Progenitor cell of endocrine pancreas (in vitro differentiated cells): ENCODE results near the gene ATP6V1F. TPM values are rescaled to one million over a fixed set of nuclear protein-coding genes. Genes with fewer than 3 reads are reported as not detected.

Source experiments
- DNase-seq: peaks from one replicate; pipeline ENCODE4 v3.0.0; 2021; ENCODE audit warnings: low spot score; ENCODE audit not compliant: unreplicated experiment
- H3K27ac Mint-ChIP-seq: 2 replicates; pipeline ENCODE4 v1.8.0; 2021; ENCODE audit warnings: mild to moderate bottlenecking, moderate library complexity, mixed read lengths
- H3K27me3 Mint-ChIP-seq: 2 replicates; pipeline ENCODE4 v1.8.0; 2021; ENCODE audit warnings: mixed read lengths
- H3K36me3 Mint-ChIP-seq: 2 replicates; pipeline ENCODE4 v1.8.0; 2022; ENCODE audit warnings: mixed read lengths; ENCODE audit not compliant: insufficient read depth
- H3K4me1 Mint-ChIP-seq: 2 replicates; pipeline ENCODE4 v1.8.0; 2021; ENCODE audit warnings: low read depth, mixed read lengths
- H3K4me3 Mint-ChIP-seq: 2 replicates; pipeline ENCODE4 v1.8.0; 2021; ENCODE audit warnings: low read depth, mild to moderate bottlenecking, moderate library complexity, mixed read lengths
- H3K9me3 Mint-ChIP-seq: 2 replicates; pipeline ENCODE4 v1.8.0; 2021; ENCODE audit warnings: low read depth, mixed read lengths
- CTCF ChIP-seq: fragments of 200-600 bp; sonication (generic); IDR thresholded peaks from one replicate; pipeline ENCODE4 v1.5.0; 2021; ENCODE audit warnings: antibody characterized with exemption, mild to moderate bottlenecking; ENCODE audit not compliant: unreplicated experiment
- total RNA-seq: library from RNA; stranded (reverse); gene quantifications from 2 replicates; pipeline ENCODE4 v1.2.1, GENCODE V29; 2021

Gene ATP6V1F
- total RNA-seq, 1 donor from 2014 or later = 119 TPM

DNA sequence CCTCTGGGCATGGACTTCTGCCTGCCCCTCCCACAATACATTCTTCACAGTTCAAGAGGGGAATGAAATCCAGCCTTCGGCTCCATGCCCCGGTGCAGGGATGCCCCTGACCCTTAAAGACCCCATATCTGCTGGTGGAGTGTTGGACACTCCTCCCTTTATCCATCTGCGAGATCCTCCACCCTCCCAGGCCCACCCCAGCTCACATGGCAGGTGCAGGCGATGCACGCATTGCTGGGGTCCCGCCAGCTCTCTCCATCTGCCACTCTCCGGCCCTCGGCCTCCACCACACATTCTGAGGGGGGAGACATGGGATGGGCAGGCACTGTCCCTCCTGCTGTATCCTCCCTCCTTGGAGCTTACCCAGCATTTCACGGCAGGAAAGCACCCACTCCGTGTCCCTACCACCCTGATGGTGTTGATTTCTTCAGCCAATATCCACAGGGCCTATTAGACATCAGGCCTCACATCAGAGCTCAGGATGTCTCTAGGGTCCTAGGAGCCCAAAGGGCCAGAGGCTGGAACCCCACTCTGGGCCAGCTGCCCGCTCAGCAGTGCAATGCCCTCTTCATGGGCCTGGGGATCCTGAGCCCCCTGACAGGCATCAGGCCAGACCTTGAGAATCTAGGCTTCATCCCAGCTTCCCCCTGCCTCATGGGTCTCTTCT lies 18.3 kb downstream of the ATP6V1F start:
- TF ChIP-seq CTCF = no peak
- Mint-ChIP-seq H3K27me3 (no peaks in the 10 kb centered on the region), H3K4me3 (no peak overlapping the region), H3K36me3 (no peaks in the 10 kb centered on the region), H3K9me3 (no peaks in the 10 kb centered on the region), H3K27ac (no peak overlapping the region), H3K4me1 (no peaks in the 10 kb centered on the region)
- no peak for DNase-seq

- H3K4me1 Mint-ChIP-seq = no peaks in the 10 kb centered on the region
- no peak overlapping the region for H3K27ac Mint-ChIP-seq
- H3K4me3 Mint-ChIP-seq = no peak overlapping the region
- DNase-seq = no peak
- no peaks in the 10 kb centered on the region for H3K27me3 Mint-ChIP-seq
- H3K36me3 Mint-ChIP-seq = no peaks in the 10 kb centered on the region
- no peaks in the 10 kb centered on the region for H3K9me3 Mint-ChIP-seq
- no peak for TF ChIP-seq CTCF
Observed at GRCh38 chr7:128881458-128882125, 18.9 kb downstream of the ATP6V1F start.

DNA sequence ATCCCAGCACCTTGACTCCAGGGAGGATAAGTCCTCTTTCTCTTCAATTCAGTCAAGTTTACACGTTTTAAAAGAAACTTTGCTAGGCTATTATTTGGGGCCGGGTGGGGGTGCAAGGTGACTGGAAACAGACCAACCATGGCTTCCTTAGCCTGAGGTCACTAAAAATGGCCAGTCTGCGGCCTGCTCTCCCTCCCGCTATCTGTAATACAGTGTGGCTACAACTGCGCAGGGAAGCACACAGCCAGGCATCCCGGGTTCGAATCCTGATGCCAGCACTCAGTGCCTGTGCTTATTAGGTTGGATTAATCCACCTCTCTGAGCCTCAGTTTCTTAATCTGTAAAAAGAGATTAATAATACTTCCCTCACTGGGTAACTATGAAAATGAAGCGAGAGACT lies 19.5 kb downstream of the ATP6V1F start:
- no peak overlapping the region for H3K4me3 Mint-ChIP-seq
- no peaks in the 10 kb centered on the region for H3K27me3 Mint-ChIP-seq
- H3K27ac Mint-ChIP-seq = no peak overlapping the region
- TF ChIP-seq CTCF = no peak
- no peaks in the 10 kb centered on the region for H3K36me3 Mint-ChIP-seq
- no peaks in the 10 kb centered on the region for H3K9me3 Mint-ChIP-seq
- no peak for DNase-seq
- H3K4me1 Mint-ChIP-seq = no peaks in the 10 kb centered on the region

DNA sequence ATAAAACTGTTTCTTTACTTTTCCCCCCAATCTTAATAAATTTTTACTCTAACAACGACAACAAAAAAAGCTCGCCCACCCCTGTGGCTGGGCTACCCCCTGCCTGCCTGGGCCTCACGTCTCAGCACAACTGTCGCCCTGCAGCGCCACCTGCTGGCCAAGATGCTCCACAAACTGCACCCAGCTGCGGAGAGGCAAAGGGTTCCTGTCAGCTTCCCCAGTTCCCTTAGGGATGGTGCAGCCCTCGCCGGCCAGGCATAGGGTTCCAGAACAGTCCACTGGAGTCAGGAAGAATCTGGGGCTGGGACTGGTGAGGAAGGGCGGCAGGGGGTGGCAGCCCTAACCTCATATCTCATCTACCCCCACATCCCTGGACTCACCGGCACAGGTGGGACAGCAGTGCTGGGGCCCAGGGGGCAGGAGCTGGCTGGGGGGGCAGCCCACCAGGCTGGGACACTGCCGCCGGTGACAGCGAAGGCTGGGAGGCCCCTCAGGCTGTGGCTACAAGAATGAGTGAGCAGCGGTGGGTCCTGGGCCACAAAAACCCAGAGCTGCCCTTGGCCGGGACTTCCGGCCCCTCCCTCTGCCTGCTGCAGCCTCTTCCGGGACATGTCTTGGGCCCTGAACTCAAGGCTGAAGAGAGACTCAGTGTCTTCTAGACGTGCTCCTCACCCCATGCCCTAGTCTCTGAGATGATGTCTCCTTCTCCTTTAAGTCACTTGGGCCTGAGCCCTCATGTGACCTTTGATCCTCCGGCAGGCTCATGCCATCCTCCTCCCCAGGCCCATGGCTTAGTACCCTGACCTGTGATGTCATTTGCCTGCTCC lies 21.2 kb downstream of the ATP6V1F start:
- Mint-ChIP-seq H3K27ac (peak overlapping the region; percentile 36), H3K4me3 (no peak overlapping the region), H3K4me1 (no peaks in the 10 kb centered on the region), H3K9me3 (no peaks in the 10 kb centered on the region), H3K27me3 (no peaks in the 10 kb centered on the region), H3K36me3 (no peaks in the 10 kb centered on the region)
- TF ChIP-seq CTCF = peak; percentile 84
- DNase-seq = peak; percentile 65
